GM18861 (cell line): ENCODE results near the gene LMO7.
"Not testable (repeated sequence)": the region's sequence is repeated elsewhere in the genome, so short reads cannot be mapped to it uniquely, and the experiment has no call there.

Experiments
- ATAC-seq: cut with Tn5 transposase; IDR thresholded peaks from one replicate; pipeline ENCODE4 v1.9.1; 2021; ENCODE audit not compliant: unreplicated experiment

Gene LMO7

GRCh38 chr13:75739244-75739868, 103.2 kb downstream of the LMO7 start:
- ATAC-seq = no peak

GRCh38 chr13:75740031-75740430, 103.9 kb downstream of the LMO7 start:
- ATAC-seq = no peak

GRCh38 chr13:75743072-75743471, 106.9 kb downstream of the LMO7 start:
- not testable (repeated sequence) for ATAC-seq

GRCh38 chr13:75744127-75744526, 108.0 kb downstream of the LMO7 start:
- ATAC-seq = no peak

- ATAC-seq = no peak
These were observed 109.3 kb downstream of the LMO7 start for GRCh38 chr13:75745387-75745786.

GRCh38 chr13:75748874-75749273, 112.7 kb downstream of the LMO7 start:
- ATAC-seq = no peak

- no peak for ATAC-seq
These were observed 113.3 kb downstream of the LMO7 start for GRCh38 chr13:75749407-75749806.

GRCh38 chr13:75751350-75751749, 115.2 kb downstream of the LMO7 start:
- ATAC-seq = no peak

- ATAC-seq = no peak
These were observed 116.7 kb downstream of the LMO7 start for GRCh38 chr13:75752826-75753225.

GRCh38 chr13:75754936-75755335, 118.8 kb downstream of the LMO7 start:
- no peak for ATAC-seq

- ATAC-seq = no peak
These were observed 121.2 kb downstream of the LMO7 start for GRCh38 chr13:75757336-75757735.

- ATAC-seq = no peak
These were observed 123.4 kb downstream of the LMO7 start for GRCh38 chr13:75759531-75759930.

GRCh38 chr13:75760131-75761021, 124.2 kb downstream of the LMO7 start:
- peak; percentile 53 for ATAC-seq

- peak; percentile 24 for ATAC-seq
These were observed 125.2 kb downstream of the LMO7 start for GRCh38 chr13:75761369-75761768.

GRCh38 chr13:75762076-75762937, 126.2 kb downstream of the LMO7 start:
- ATAC-seq = peak; percentile 89

- ATAC-seq = no peak
These were observed 126.8 kb downstream of the LMO7 start for GRCh38 chr13:75762955-75763354.

- ATAC-seq = no peak
These were observed 127.4 kb downstream of the LMO7 start for GRCh38 chr13:75763512-75763911.

- ATAC-seq = no peak
These were observed 128.3 kb downstream of the LMO7 start for GRCh38 chr13:75764251-75764925.

GRCh38 chr13:75764926-75765310, 128.8 kb downstream of the LMO7 start:
- no peak for ATAC-seq

GRCh38 chr13:75766636-75767035, 130.5 kb downstream of the LMO7 start:
- ATAC-seq = no peak
